ENCODE measurements around the gene TLR7.

Gene TLR7

GRCh38 chrX:12934850-12935249, 68.0 kb downstream of the TLR7 start:
- no peak for DNase-seq

GRCh38 chrX:12936947-12937346, 70.1 kb downstream of the TLR7 start:
- no peak for DNase-seq

Measured in SW 1271 (cell line).